ENCODE data around the gene PLEKHN1.
"Not testable (repeated sequence)": the region's sequence is repeated elsewhere in the genome, so short reads cannot be mapped to it uniquely, and the experiment has no call there.

The PLEKHN1 gene

DNA sequence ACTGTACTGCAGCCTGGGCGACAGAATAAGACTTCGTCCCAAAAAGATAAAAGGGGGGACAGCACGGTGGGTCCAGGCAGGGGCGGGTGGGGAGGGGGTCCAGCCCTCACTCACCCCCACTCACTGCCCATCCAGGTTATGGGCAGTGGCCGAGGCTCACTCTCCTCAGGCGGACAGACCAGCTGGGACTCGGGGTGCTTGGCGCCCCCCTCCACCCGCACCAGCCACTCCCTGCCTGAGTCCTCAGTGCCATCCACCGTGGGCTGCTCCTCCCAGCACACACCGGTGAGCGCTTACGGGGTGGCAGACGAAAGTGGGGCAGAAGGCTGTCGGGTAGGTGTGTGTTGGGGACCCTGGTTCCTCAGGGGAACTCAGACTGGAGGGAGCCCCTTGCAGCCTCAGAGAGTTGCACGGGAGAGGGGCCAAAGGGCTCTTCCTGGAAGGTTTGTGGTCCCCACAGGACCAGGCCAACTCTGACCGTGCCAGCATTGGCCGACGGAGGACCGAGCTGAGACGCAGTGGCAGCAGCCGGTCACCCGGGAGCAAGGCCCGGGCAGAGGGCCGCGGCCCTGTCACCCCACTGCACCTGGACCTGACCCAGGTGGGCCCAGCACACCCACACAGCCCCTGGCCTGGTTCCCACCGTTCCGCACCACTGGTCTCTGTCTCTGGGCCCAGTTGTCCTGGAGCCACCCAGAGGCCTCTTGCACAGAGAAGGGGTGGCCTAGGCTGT lies 6.6 kb downstream of the PLEKHN1 start:
- Mint-ChIP-seq H3K27ac (ENCODE audit: low read depth) (no peak overlapping the region), H3K4me3 (no peak overlapping the region), H3K27me3 (peaks cover 17% of the 10 kb centered on the region), H3K4me1 (peaks cover 5% of the 10 kb centered on the region), H3K9me3 (no peaks in the 10 kb centered on the region), H3K36me3 (ENCODE audit: insufficient read depth) (peaks cover 2% of the 10 kb centered on the region)
- DNase-seq (ENCODE audit: low spot score in 2 of 2) (no peak), ATAC-seq (replicated peaks; ENCODE audit: extremely low read depth, poor library complexity, severe bottlenecking) (no peak)

DNA sequence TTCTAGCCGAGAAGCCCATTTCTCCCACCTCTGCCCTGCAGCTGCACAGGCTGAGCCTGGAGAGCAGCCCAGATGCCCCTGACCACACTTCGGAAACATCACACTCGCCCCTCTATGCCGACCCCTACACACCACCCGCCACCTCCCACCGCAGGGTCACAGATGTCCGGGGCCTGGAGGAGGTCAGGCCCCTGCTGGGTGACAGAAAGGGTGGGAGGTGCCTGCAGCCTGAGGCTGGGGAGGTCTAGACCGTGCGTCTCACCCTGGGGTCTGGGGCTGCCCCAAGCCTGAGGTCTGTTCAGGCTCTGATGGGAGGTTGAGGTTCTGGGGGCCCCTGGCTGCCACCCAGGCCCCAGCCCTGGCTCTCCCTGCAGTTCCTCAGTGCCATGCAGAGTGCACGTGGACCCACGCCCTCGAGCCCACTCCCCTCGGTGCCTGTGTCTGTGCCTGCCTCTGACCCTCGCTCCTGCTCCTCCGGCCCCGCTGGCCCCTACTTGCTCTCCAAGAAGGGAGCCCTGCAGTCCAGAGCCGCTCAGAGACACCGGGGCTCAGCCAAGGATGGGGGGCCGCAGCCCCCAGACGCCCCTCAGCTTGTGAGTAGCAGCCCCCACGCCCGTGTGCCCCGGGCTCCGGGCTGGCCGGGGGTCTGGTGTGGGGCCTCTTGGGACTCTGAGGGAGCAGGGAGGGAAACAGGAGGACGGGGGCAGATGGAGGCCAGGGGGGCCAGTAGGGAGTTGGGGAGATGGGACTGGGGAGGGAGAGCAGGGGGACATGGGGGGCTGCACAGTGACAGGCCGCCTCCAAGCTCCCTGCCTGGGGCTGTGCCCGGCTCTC lies 7.4 kb downstream of the PLEKHN1 start:
- DNase-seq (ENCODE audit: low spot score in 2 of 2) (no peak), ATAC-seq (replicated peaks; ENCODE audit: extremely low read depth, poor library complexity, severe bottlenecking) (no peak)
- Mint-ChIP-seq H3K36me3 (ENCODE audit: insufficient read depth) (peaks cover 2% of the 10 kb centered on the region), H3K4me1 (peaks cover 10% of the 10 kb centered on the region), H3K27me3 (peaks cover 17% of the 10 kb centered on the region), H3K27ac (ENCODE audit: low read depth) (no peak overlapping the region), H3K9me3 (no peaks in the 10 kb centered on the region), H3K4me3 (no peak overlapping the region)

DNA sequence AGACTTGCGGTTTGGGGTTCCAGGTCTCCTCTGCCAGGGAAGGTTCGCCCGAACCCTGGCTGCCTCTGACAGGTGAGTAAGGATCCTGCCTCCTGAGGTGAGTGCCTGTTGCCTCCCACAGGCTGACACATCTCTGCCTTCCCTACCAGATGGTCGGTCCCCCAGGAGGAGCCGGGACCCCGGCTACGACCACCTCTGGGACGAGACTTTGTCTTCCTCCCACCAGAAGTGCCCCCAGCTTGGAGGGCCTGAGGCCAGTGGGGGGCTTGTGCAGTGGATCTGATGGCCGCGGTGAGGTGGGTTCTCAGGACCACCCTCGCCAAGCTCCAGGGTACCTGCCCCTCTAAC lies 8.0 kb downstream of the PLEKHN1 start:
- Mint-ChIP-seq H3K4me1 (peaks cover 10% of the 10 kb centered on the region), H3K36me3 (ENCODE audit: insufficient read depth) (peaks cover 2% of the 10 kb centered on the region), H3K27me3 (peaks cover 17% of the 10 kb centered on the region), H3K9me3 (no peaks in the 10 kb centered on the region), H3K27ac (ENCODE audit: low read depth) (no peak overlapping the region), H3K4me3 (no peak overlapping the region)
- no peak for DNase-seq (ENCODE audit: low spot score in 2 of 2)
- ATAC-seq (replicated peaks; ENCODE audit: extremely low read depth, poor library complexity, severe bottlenecking): no peak

DNA sequence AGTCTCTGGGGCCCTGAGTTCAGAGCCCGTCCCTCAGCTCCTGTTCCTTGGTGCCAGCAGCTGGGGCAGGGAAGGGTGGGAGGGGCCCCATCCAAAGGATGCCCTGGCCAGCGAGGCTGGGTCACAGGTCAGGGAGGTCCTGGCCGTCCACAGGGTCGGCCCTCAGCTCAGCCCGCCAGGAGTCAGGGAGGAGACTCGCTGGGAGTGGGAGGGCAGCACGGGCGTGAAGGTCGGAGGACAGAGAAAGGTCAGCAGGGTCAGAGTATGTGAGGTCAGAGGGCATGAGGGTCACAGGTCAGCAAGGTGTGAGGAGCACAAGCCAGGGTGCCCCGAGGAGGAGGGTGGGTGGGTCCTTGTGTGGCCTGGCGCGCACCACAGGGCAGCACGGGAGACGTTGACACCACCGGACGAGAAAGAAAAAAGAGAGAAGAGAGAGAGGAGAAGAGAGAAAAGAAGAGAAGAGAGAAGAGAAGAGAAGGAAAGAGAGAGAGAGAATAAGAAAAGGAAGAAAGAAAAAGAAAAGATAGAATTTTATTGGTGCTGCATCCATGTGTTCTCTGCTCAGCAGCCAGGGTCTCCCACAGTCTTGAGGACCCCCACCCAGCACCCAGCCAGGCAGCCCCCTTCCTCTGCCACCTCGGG lies 8.5 kb downstream of the PLEKHN1 start:
- H3K4me3 Mint-ChIP-seq: peak overlapping the region; percentile 56
- peaks cover 10% of the 10 kb centered on the region for H3K4me1 Mint-ChIP-seq
- H3K27me3 Mint-ChIP-seq: peaks cover 17% of the 10 kb centered on the region
- H3K27ac Mint-ChIP-seq (ENCODE audit: low read depth): no peak overlapping the region
- ATAC-seq (replicated peaks; ENCODE audit: extremely low read depth, poor library complexity, severe bottlenecking): no peak
- peaks cover 2% of the 10 kb centered on the region for H3K36me3 Mint-ChIP-seq (ENCODE audit: insufficient read depth)
- no peaks in the 10 kb centered on the region for H3K9me3 Mint-ChIP-seq
- DNase-seq (ENCODE audit: low spot score in 2 of 2): no peak

DNA sequence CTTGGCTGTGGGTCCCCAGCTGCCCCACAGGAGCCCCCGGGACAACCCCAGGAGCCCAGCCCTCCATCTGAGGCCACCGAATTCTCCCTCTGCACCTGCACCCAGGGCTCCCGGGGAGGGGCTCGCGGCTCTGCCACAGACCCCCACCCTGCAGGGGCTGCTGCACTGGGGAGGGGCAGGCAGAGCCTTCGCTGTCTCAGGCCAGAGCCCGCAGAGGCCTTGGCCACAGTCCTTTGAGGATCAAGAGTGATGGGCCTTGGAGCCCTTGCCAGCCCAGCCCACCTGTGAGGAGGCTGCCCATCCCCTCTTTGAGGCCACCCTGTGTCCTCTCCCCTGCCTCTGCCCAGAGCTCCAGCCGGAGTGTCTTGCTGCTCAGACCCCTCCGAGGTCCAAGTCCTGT lies 9.1 kb downstream of the PLEKHN1 start:
- DNase-seq (ENCODE audit: low spot score in 2 of 2) (no peak), ATAC-seq (replicated peaks; ENCODE audit: extremely low read depth, poor library complexity, severe bottlenecking) (no peak)
- Mint-ChIP-seq H3K4me3 (peak overlapping the region; percentile 65), H3K27ac (ENCODE audit: low read depth) (no peak overlapping the region), H3K4me1 (peaks cover 10% of the 10 kb centered on the region), H3K36me3 (ENCODE audit: insufficient read depth) (peaks cover 2% of the 10 kb centered on the region), H3K9me3 (no peaks in the 10 kb centered on the region), H3K27me3 (peaks cover 17% of the 10 kb centered on the region)

DNA sequence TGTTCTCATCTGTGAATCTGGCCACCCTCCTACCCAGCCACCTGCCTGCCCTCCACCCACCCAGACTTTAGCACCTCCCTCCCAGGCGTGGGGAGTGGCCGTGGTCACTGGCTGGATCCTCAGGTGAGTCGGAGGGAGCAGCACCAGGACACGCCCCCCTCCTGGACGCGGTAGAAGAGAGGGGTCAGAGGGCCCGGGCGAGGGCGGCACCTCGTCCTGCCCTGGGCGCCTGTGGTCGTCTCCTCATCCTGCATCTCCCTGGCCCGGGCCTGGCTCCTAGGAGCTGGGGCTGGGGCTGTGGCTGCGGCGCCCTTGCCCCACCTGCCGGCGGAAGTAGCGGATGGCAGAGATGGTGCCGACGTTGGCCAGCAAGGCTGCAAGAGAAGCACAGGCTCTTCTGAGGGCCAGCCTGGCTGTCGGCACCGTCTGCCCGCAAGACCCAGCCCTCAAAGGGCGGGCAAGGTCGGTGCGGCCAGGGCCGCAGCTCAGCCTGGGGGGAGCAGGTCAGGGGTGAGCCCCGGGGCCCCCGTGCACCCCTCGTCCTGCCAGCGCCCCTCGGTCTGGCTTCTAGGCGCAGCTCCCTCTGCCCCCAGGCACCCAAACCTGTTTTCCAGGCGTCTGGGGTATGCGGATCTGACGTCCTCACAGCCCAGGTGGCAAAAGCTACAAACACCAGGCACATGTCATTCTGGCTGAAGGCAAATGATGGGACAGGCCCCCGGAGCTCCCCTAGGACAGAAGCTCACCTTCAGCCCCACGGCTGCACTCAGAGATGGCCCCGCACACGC lies 9.8 kb downstream of the PLEKHN1 start:
- Mint-ChIP-seq H3K27ac (ENCODE audit: low read depth) (no peak overlapping the region), H3K9me3 (no peaks in the 10 kb centered on the region), H3K4me1 (peaks cover 10% of the 10 kb centered on the region), H3K4me3 (peak overlapping the region; percentile 65), H3K36me3 (ENCODE audit: insufficient read depth) (peaks cover 2% of the 10 kb centered on the region), H3K27me3 (peaks cover 17% of the 10 kb centered on the region)
- ATAC-seq (replicated peaks; ENCODE audit: extremely low read depth, poor library complexity, severe bottlenecking): peak; percentile 79
- DNase-seq (ENCODE audit: low spot score in 2 of 2): peak; percentile 31 to 60

DNA sequence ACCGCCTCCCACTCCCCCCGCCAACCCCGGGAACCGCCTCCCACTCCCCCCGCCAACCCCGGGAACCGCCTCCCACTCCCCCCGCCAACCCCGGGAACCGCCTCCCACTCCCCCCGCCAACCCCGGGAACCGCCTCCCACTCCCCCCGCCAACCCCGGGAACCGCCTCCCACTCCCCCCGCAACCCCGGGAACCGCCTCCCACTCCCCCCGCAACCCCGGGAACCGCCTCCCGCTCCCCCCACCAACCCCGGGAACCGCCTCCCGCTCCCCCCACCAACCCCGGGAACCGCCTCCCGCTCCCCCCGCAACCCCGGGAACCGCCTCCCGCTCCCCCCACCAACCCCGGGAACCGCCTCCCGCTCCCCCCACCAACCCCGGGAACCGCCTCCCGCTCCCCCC lies 10.5 kb downstream of the PLEKHN1 start:
- DNase-seq (ENCODE audit: low spot score in 2 of 2); H3K9me3 Mint-ChIP-seq; H3K27ac Mint-ChIP-seq (ENCODE audit: low read depth); ATAC-seq (replicated peaks; ENCODE audit: extremely low read depth, poor library complexity, severe bottlenecking); H3K4me3 Mint-ChIP-seq; H3K36me3 Mint-ChIP-seq (ENCODE audit: insufficient read depth): not testable (repeated sequence)
- Mint-ChIP-seq H3K4me1 (peaks cover 10% of the 10 kb centered on the region), H3K27me3 (peaks cover 17% of the 10 kb centered on the region)

DNA sequence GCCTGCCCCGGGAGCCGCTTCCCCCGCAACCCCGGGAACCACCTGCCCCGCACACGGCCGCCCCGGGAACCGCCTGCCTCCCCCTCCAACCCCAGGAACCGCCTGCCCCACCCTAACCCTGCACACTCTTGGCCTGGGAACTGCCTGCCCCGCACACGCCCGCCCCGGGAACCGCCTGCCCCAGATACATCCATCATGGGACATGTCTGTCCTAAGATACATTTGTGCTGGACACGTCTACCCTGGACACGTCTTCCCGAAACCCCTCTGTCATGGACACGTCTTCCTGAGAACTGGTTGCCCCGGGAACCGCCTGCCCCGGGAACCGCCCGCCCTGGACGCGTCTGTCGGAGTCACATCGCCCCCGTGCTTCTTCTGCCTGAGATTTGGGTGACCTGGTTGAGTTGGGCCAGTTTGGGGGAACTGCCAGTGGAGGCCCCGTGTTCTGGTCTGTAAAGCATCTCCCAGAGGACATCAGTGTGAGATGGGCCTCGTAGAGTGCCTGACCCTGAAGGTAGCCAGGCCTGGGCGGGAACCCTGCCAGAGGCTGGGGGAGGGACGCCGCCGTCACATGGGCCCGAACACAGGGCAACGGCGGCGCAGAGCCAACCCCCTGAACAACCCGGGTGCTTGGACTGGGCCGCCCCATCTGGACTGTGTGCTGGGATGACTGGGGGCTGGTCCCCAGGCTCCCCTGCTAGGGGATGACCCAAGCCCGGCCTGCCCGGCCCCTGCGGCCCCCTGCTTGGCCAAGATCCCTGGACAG lies 12.0 kb downstream of the PLEKHN1 start:
- peak overlapping the region; percentile 65 for H3K4me3 Mint-ChIP-seq
- peaks cover 10% of the 10 kb centered on the region for H3K4me1 Mint-ChIP-seq
- H3K36me3 Mint-ChIP-seq (ENCODE audit: insufficient read depth): peaks cover 2% of the 10 kb centered on the region
- DNase-seq (ENCODE audit: low spot score in 2 of 2): no peak
- H3K27ac Mint-ChIP-seq (ENCODE audit: low read depth): peak overlapping the region; percentile 65
- no peak for ATAC-seq (replicated peaks; ENCODE audit: extremely low read depth, poor library complexity, severe bottlenecking)
- peaks cover 29% of the 10 kb centered on the region for H3K27me3 Mint-ChIP-seq
- no peaks in the 10 kb centered on the region for H3K9me3 Mint-ChIP-seq

DNA sequence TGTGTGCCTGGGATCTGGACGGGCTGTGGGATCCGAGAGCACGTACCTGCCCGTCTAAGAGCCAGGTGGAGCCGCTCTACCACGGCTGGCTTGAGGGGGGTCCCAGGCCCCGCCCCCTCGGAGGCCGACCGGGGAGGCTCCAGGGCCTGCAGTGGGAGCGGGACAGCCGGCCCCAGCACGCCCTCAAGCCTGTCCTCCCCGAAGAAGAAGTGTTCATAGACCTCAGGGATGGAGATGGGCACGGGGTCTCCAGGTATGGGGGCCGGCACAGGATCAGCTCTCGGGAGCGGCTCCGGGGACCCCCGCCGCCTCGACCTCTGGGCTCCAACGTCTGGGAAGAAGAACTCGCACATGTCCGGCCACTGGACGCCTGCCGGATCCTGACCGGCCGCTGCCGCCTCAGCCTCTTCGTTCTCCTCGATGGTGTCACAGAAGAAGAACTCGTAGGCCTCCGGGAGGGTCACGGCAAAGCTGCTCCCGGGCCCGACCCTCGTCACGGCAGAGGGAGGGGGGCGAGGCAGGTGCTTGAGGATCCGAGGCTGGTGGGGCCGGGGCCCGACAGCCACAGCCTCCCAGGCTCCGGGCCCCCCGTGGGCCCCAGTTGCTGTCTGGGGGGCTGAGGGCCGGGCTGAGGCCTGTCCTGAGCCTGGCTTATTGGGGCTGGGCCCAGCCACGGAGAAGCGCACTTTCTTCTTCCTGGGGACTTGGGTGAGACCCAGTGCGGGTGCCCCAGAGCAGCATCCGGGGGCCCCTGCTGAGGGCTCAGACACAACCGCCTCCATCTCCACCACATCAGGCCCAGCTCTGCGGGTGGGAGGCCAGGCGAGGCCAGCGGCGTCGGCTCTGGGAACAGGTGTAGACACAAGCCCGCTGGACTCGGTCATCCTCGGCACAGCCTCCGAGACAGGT lies 12.8 kb downstream of the PLEKHN1 start:
- peaks cover 10% of the 10 kb centered on the region for H3K4me1 Mint-ChIP-seq
- H3K9me3 Mint-ChIP-seq: no peaks in the 10 kb centered on the region
- peaks cover 35% of the 10 kb centered on the region for H3K27me3 Mint-ChIP-seq
- no peak overlapping the region for H3K4me3 Mint-ChIP-seq
- ATAC-seq (replicated peaks; ENCODE audit: extremely low read depth, poor library complexity, severe bottlenecking) (no peak), DNase-seq (ENCODE audit: low spot score in 2 of 2) (no peak)
- H3K27ac Mint-ChIP-seq (ENCODE audit: low read depth): no peak overlapping the region
- H3K36me3 Mint-ChIP-seq (ENCODE audit: insufficient read depth): peaks cover 2% of the 10 kb centered on the region

DNA sequence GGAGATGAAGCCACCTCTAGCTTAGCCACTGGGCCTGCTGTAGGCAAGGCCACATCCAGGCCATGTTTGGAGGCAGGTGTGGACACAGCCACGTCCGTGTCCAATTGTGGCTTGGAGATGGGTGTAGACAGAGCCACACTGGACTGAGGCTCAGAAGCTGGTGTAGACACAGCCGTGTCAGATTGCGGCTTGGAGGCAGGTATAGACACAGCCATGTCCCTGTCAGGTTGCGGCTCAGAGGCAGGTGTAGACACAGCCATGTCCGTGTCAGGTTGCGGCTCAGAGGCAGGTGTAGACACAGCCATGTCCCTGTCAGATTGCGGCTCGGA lies 13.4 kb downstream of the PLEKHN1 start:
- ATAC-seq (replicated peaks; ENCODE audit: extremely low read depth, poor library complexity, severe bottlenecking) (no peak), DNase-seq (ENCODE audit: low spot score in 2 of 2) (no peak)
- Mint-ChIP-seq H3K4me3 (no peak overlapping the region), H3K27me3 (peaks cover 31% of the 10 kb centered on the region), H3K27ac (ENCODE audit: low read depth) (no peak overlapping the region), H3K36me3 (ENCODE audit: insufficient read depth) (peaks cover 2% of the 10 kb centered on the region), H3K9me3 (no peaks in the 10 kb centered on the region), H3K4me1 (peaks cover 10% of the 10 kb centered on the region)

DNA sequence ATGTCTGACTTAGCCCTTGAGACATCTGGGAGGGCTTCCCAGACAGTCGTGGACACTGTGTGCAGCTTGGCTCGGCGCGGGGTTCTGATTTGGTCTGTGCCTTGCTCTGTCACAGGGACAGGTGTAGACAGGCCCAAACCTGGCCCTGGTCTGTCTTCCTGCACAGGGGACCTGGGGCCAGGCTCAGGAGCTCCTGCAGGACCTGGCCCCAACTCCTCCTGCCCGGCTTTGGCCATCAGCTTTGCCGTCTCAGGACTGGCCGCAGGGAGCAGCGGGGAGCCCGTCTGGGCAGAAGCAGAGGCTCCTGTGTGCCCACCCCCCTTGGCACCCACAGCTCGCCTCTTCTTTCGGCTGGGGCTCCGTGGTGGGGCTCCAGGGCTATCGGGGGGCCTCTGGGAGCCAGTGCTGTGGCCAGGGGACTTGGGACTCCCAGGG lies 13.9 kb downstream of the PLEKHN1 start:
- DNase-seq (ENCODE audit: low spot score in 2 of 2) (no peak), ATAC-seq (replicated peaks; ENCODE audit: extremely low read depth, poor library complexity, severe bottlenecking) (no peak)
- H3K27ac Mint-ChIP-seq (ENCODE audit: low read depth): no peak overlapping the region
- H3K27me3 Mint-ChIP-seq: peaks cover 31% of the 10 kb centered on the region
- H3K4me3 Mint-ChIP-seq: no peak overlapping the region
- no peaks in the 10 kb centered on the region for H3K9me3 Mint-ChIP-seq
- peaks cover 10% of the 10 kb centered on the region for H3K4me1 Mint-ChIP-seq
- H3K36me3 Mint-ChIP-seq (ENCODE audit: insufficient read depth): peaks cover 2% of the 10 kb centered on the region

Data from central memory CD8-positive, alpha-beta T cell (primary cell).